Spleen (tissue), 7 donors: ENCODE data around the gene MPP1.

Experiments used
- CTCF ChIP-seq, 11 experiments: fragments of 200-600 bp in 7 of 11; fragments of 450-650 bp in 4 of 11; sonication (generic) in 4 of 11; IDR thresholded peaks in 8 of 11; conservative IDR thresholded peaks in 3 of 11; 1 replicate in 7 of 11; 2 replicates in 4 of 11; pipeline versions ENCODE4 v1.4.0 to v1.8.0; 2016 to 2021; ENCODE audit warnings: antibody characterized with exemption in 11 of 11, inconsistent platforms in 4 of 11, mild to moderate bottlenecking in 1 of 11
- POLR2A ChIP-seq, 3 donors: fragments of 450-650 bp; IDR thresholded peaks; one replicate each; pipeline ENCODE4 v1.5.1; 2017; ENCODE audit warnings: antibody characterized with exemption in 3 of 3, mild to moderate bottlenecking in 1 of 3
- POLR2AphosphoS5 ChIP-seq, 3 donors: sonication (generic); formaldehyde crosslinking; IDR thresholded peaks; one replicate each; pipeline ENCODE4 v1.5.1; 2017; ENCODE audit warnings: antibody characterized with exemption in 3 of 3
- donor health status: DM: no; HTN: no; CAD: no; lungs with moderate emphysema.
- donor health status: DM: no; HTN: no; CAD: no.
- donor health status: DM: no; HTN: no; CAD: no.

- TF ChIP-seq CTCF (IDR thresholded peaks at IDR 0.05 in 8 of 11, conservative IDR thresholded peaks at IDR 0.05 in 3 of 11) (no peak), POLR2AphosphoS5 (IDR thresholded peaks at IDR 0.05) (no peak), POLR2A (IDR thresholded peaks at IDR 0.05) (no peak)
Measured at GRCh38 chrX:154731184-154731583, 74.1 kb downstream of the MPP1 start.
